Measurements from ENCODE around the gene MGA. TPM values are rescaled to one million over a fixed set of nuclear protein-coding genes. Genes with fewer than 3 reads are reported as not detected.

The MGA gene
- total and polyA plus RNA-seq, 2 donors (not counting 3 experiments of a cell fraction or from before 2014, with no cell fraction given): 4.1 to 36.5 TPM

GRCh38 chr15:41810651-41811431, 150.6 kb downstream of the MGA start:
- H4K20me1 ChIP-seq (replicated peaks; ENCODE audit: control insufficient read depth, extremely low read depth, insufficient read depth, low read length): no peaks in the 10 kb centered on the region
- H2AFZ ChIP-seq (ENCODE audit: low read depth, low read length): no peak overlapping the region
- no peaks in the 10 kb centered on the region for H3K9me1 ChIP-seq (replicated peaks; ENCODE audit: control insufficient read depth, extremely low read depth, insufficient read depth, low read length)
- intact Hi-C loops (cut with micrococcal nuclease) (loop anchor here (1.0 to 2.0 kb wide), 6 partner anchors 20 to 344 kb away; partner anchors contain the start of gene MAPKBP1), dilution Hi-C loops (cut with MboI; ENCODE audit: extremely low pct_ligation_motif_present, low sequenced_read_pairs) (no loop called here)
- no peaks in the 10 kb centered on the region for H3K27me3 ChIP-seq (ENCODE audit: control insufficient read depth in 2 of 2, insufficient read depth in 2 of 2, low read length in 2 of 2)
- TF ChIP-seq POLR2AphosphoS5 (IDR thresholded peaks at IDR 0.05; ENCODE audit: insufficient read depth, low read depth, low read length) (no peak), GATA2 (IDR thresholded peaks at IDR 0.05; ENCODE audit: insufficient read depth, insufficient read length, low read depth, low read length) (no peak), POLR2A (IDR thresholded peaks at IDR 0.05; ENCODE audit: low read depth, low read length) (no peak), JUN (IDR thresholded peaks at IDR 0.05; ENCODE audit: borderline replicate concordance, insufficient read depth, insufficient read length, low read depth) (no peak), MYC (IDR thresholded peaks at IDR 0.05; ENCODE audit: low read depth, low read length) (no peak), EZH2 (IDR thresholded peaks at IDR 0.05; ENCODE audit: borderline replicate concordance, low read depth, low read length, severe bottlenecking) (no peak), FOS (IDR thresholded peaks at IDR 0.05; ENCODE audit: borderline replicate concordance, insufficient read depth, low read length) (no peak)
- TF ChIP-seq, protein P1, sequence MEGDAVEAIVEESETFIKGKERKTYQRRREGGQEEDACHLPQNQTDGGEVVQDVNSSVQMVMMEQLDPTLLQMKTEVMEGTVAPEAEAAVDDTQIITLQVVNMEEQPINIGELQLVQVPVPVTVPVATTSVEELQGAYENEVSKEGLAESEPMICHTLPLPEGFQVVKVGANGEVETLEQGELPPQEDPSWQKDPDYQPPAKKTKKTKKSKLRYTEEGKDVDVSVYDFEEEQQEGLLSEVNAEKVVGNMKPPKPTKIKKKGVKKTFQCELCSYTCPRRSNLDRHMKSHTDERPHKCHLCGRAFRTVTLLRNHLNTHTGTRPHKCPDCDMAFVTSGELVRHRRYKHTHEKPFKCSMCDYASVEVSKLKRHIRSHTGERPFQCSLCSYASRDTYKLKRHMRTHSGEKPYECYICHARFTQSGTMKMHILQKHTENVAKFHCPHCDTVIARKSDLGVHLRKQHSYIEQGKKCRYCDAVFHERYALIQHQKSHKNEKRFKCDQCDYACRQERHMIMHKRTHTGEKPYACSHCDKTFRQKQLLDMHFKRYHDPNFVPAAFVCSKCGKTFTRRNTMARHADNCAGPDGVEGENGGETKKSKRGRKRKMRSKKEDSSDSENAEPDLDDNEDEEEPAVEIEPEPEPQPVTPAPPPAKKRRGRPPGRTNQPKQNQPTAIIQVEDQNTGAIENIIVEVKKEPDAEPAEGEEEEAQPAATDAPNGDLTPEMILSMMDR (IDR thresholded peaks at IDR 0.05; ENCODE audit: extremely low read depth in 1 of 2, insufficient read depth in 1 of 2, low read depth in 1 of 2, low read length in 2 of 2): no peak
- TF ChIP-seq, protein P2, sequence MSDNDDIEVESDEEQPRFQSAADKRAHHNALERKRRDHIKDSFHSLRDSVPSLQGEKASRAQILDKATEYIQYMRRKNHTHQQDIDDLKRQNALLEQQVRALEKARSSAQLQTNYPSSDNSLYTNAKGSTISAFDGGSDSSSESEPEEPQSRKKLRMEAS (IDR thresholded peaks at IDR 0.05; ENCODE audit: insufficient read depth, insufficient read length): no peak
- H3K4me2 ChIP-seq (ENCODE audit: insufficient read depth, low read length): no peak overlapping the region
- no peak for DNase-seq (ENCODE audit: low read depth, low spot score)
- no peak overlapping the region for H3K4me3 ChIP-seq (replicated peaks in 1 of 3; ENCODE audit: insufficient read depth in 1 of 3, low read depth in 1 of 3, low read length in 3 of 3)
- no peak for FAIRE-seq
- peaks cover 5% of the 10 kb centered on the region for H3K79me2 ChIP-seq (ENCODE audit: control insufficient read depth, insufficient read depth, low read length)
- H3K27ac ChIP-seq (ENCODE audit: insufficient read depth, low read depth, low read length): no peak overlapping the region
- peaks cover 5 to 23% of the 10 kb centered on the region in 2 experiments for H3K36me3 ChIP-seq (ENCODE audit: control insufficient read depth in 2 of 2, extremely low read depth in 1 of 2, insufficient read depth in 2 of 2, low read length in 2 of 2)
- peaks cover 8% of the 10 kb centered on the region for H3K4me1 ChIP-seq (ENCODE audit: control insufficient read depth, extremely low read depth, insufficient read depth, low read length)
- CTCF ChIA-PET: interaction anchor here (0.8 to 15.9 kb wide), 18 partner anchors 9 to 345 kb away, joined by 3 to 754 read pairs (median 6); partner anchors contain the start of gene MAPKBP1
- no peak overlapping the region for H3K9ac ChIP-seq (replicated peaks; ENCODE audit: extremely low read depth, insufficient read depth, low read length)
- POLR2A ChIA-PET: interaction anchor here (1.3 to 2.1 kb wide), 3 partner anchors 15 to 37 kb away, joined by 3 to 10 read pairs (median 9); partner anchors contain the start of gene MAPKBP1
- BruUV-seq (replicated peaks): no TSS peak
- no peaks in the 10 kb centered on the region for H3K9me3 ChIP-seq (replicated peaks; ENCODE audit: control insufficient read depth, insufficient read depth, low read length)

Data from endothelial cell of umbilical vein (primary cell).